GM12878 (cell line): ENCODE measurements around the gene PYM1. TPM values are rescaled to one million over a fixed set of nuclear protein-coding genes. Genes with fewer than 3 reads are reported as not detected.

ENCODE experiments used
- CREB1 ChIP-seq: IDR thresholded peaks from 2 replicates; pipeline ENCODE4 v1.6.1; 2012; ENCODE audit warnings: low read depth, mild to moderate bottlenecking, inconsistent platforms
- EED ChIP-seq: sonication (generic); IDR thresholded peaks from 2 replicates; pipeline ENCODE4 v1.6.1; 2016; ENCODE audit warnings: antibody characterized with exemption, low read depth
- IRF4 ChIP-seq: IDR thresholded peaks from 2 replicates; pipeline ENCODE4 v1.6.1; 2011; ENCODE audit warnings: low read depth, low read length
- KLF5 ChIP-seq: fragments of 450-650 bp; IDR thresholded peaks from 2 replicates; pipeline ENCODE4 v1.6.1; 2014; ENCODE audit warnings: mild to moderate bottlenecking; ENCODE audit not compliant: partially characterized antibody
- MEF2B ChIP-seq: fragments of 450-650 bp; IDR thresholded peaks from 2 replicates; pipeline ENCODE4 v1.6.1; 2018; ENCODE audit warnings: mild to moderate bottlenecking, moderate library complexity; ENCODE audit not compliant: partially characterized antibody, poor library complexity, severe bottlenecking
- MTA3 ChIP-seq: IDR thresholded peaks from 2 replicates; pipeline ENCODE4 v1.6.1; 2012; ENCODE audit warnings: low read length, inconsistent platforms, borderline replicate concordance
- MYB ChIP-seq: fragments of 150-350 bp; IDR thresholded peaks from 2 replicates; pipeline ENCODE4 v1.6.1; 2014; ENCODE audit warnings: mild to moderate bottlenecking, low read depth, low read length, borderline replicate concordance
- PAX5 ChIP-seq: IDR thresholded peaks from 2 replicates; pipeline ENCODE4 v1.6.1; 2011; ENCODE audit warnings: low read depth, low read length, borderline replicate concordance
- POLR2AphosphoS5 ChIP-seq: IDR thresholded peaks from 2 replicates; pipeline ENCODE4 v1.6.1; 2011; ENCODE audit warnings: mild to moderate bottlenecking, low read length, inconsistent platforms
- RB1 ChIP-seq: fragments of 450-650 bp; formaldehyde crosslinking; IDR thresholded peaks from 2 replicates; pipeline ENCODE4 v1.6.1; 2017; ENCODE audit warnings: mild to moderate bottlenecking, borderline replicate concordance
- RBBP5 ChIP-seq: fragments of 200-600 bp; sonication (generic); conservative IDR thresholded peaks from 2 replicates; pipeline ENCODE4 v1.6.1; 2016
- RUNX3 ChIP-seq: IDR thresholded peaks from 2 replicates; pipeline ENCODE4 v1.6.1; 2012; ENCODE audit warnings: low read length, inconsistent platforms
- SIN3A ChIP-seq: IDR thresholded peaks from 2 replicates; pipeline ENCODE4 v1.6.1; 2012; ENCODE audit warnings: low read depth, low read length, improper control_type of control experiment
- SRF ChIP-seq, 2 experiments: IDR thresholded peaks; 2 replicates each; pipeline ENCODE4 v1.6.1; 2011; ENCODE audit warnings: low read depth in 2 of 2, low read length in 2 of 2, mild to moderate bottlenecking in 1 of 2, moderate library complexity in 1 of 2
- SUPT20H ChIP-seq: IDR thresholded peaks from 2 replicates; pipeline ENCODE4 v1.6.1; 2011; ENCODE audit warnings: low read depth, mild to moderate bottlenecking, low read length, moderate library complexity, borderline replicate concordance; ENCODE audit not compliant: control insufficient read depth
- ZSCAN29 ChIP-seq: fragments of 450-650 bp; IDR thresholded peaks from 2 replicates; pipeline ENCODE4 v1.6.1; 2017; ENCODE audit warnings: mild to moderate bottlenecking, moderate library complexity
- polyA plus RNA-seq, 11 experiments: library from polyadenylated mRNA; depleted of rRNA in 4 of 11; unstranded in 6 of 11; stranded (reverse) in 5 of 11; fragments of >200 nt; fragmentation: Nextera tagmentation in 4 of 11; fragmentation: Illumina TruSeq in 1 of 11; extraction: Ambion mirVana in 4 of 11; extraction: Trizol in 1 of 11; gene quantifications; 1 replicate in 1 of 11; 2 replicates in 10 of 11; pipeline versions ENCODE4 v1.2.1 to v1.2.3, GENCODE V29; 2011 to 2016; ENCODE audit warnings: inconsistent platforms in 2 of 11, missing spikeins in 2 of 11, low read depth in 1 of 11
- total RNA-seq, 4 experiments: library from RNA; depleted of rRNA in 3 of 4; stranded (reverse); fragments of >200 nt in 3 of 4; fragmentation: Illumina TruSeq in 1 of 4; extraction: Trizol in 1 of 4; gene quantifications; 2 replicates each; pipeline versions ENCODE4 v1.2.1 to v1.2.3, GENCODE V29; 2013 to 2021
- TF ChIP-seq, protein P1 (sequence below): fragments of 450-650 bp; IDR thresholded peaks from 2 replicates; pipeline ENCODE4 v1.6.1; 2018; ENCODE audit warnings: mild to moderate bottlenecking, low read depth, moderate library complexity; ENCODE audit not compliant: partially characterized antibody
- TF ChIP-seq, protein P2 (sequence below): fragments of 450-650 bp; IDR thresholded peaks from 2 replicates; pipeline ENCODE4 v1.6.1; 2017; ENCODE audit warnings: antibody characterized with exemption, mild to moderate bottlenecking, moderate library complexity
- TF ChIP-seq, protein P3 (sequence below): fragments of 450-650 bp; IDR thresholded peaks from 2 replicates; pipeline ENCODE4 v1.6.1; 2017; ENCODE audit warnings: mild to moderate bottlenecking, moderate library complexity

Gene PYM1
- total and polyA plus RNA-seq, 10 of the 15 experiments (the other 5 are each of a cell fraction or from before 2014, with no cell fraction given) = 33.9 to 93.4 (median 55.8) TPM

- TF ChIP-seq ZSCAN29 (no peak), KLF5 (no peak), PAX5 (0 out of 2 replicates have a peak, but pooled peaks have one; percentile 19), EED (no peak), POLR2AphosphoS5 (peak; percentile 60), RB1 (peak; percentile 76; the same call in 1 of the 2 replicates), SUPT20H (no peak), CREB1 (peak; percentile 48), IRF4 (0 out of 2 replicates have a peak, but pooled peaks have one; percentile 21), SIN3A (peak; percentile 54; the same call in 1 of the 2 replicates), MTA3 (no peak), RUNX3 (peak; percentile 91), SRF (IDR thresholded peaks at IDR 0.05; ENCODE audit: low read depth in 2 of 2, low read length in 2 of 2) (no peak), MYB (no peak), RBBP5 (no peak), MEF2B (peak; percentile 73)
- TF ChIP-seq, protein P1, sequence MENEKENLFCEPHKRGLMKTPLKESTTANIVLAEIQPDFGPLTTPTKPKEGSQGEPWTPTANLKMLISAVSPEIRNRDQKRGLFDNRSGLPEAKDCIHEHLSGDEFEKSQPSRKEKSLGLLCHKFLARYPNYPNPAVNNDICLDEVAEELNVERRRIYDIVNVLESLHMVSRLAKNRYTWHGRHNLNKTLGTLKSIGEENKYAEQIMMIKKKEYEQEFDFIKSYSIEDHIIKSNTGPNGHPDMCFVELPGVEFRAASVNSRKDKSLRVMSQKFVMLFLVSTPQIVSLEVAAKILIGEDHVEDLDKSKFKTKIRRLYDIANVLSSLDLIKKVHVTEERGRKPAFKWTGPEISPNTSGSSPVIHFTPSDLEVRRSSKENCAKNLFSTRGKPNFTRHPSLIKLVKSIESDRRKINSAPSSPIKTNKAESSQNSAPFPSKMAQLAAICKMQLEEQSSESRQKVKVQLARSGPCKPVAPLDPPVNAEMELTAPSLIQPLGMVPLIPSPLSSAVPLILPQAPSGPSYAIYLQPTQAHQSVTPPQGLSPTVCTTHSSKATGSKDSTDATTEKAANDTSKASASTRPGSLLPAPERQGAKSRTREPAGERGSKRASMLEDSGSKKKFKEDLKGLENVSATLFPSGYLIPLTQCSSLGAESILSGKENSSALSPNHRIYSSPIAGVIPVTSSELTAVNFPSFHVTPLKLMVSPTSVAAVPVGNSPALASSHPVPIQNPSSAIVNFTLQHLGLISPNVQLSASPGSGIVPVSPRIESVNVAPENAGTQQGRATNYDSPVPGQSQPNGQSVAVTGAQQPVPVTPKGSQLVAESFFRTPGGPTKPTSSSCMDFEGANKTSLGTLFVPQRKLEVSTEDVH = peak; percentile 24
- TF ChIP-seq, protein P2, sequence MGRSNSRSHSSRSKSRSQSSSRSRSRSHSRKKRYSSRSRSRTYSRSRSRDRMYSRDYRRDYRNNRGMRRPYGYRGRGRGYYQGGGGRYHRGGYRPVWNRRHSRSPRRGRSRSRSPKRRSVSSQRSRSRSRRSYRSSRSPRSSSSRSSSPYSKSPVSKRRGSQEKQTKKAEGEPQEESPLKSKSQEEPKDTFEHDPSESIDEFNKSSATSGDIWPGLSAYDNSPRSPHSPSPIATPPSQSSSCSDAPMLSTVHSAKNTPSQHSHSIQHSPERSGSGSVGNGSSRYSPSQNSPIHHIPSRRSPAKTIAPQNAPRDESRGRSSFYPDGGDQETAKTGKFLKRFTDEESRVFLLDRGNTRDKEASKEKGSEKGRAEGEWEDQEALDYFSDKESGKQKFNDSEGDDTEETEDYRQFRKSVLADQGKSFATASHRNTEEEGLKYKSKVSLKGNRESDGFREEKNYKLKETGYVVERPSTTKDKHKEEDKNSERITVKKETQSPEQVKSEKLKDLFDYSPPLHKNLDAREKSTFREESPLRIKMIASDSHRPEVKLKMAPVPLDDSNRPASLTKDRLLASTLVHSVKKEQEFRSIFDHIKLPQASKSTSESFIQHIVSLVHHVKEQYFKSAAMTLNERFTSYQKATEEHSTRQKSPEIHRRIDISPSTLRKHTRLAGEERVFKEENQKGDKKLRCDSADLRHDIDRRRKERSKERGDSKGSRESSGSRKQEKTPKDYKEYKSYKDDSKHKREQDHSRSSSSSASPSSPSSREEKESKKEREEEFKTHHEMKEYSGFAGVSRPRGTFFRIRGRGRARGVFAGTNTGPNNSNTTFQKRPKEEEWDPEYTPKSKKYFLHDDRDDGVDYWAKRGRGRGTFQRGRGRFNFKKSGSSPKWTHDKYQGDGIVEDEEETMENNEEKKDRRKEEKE = no peak
- TF ChIP-seq, protein P3, sequence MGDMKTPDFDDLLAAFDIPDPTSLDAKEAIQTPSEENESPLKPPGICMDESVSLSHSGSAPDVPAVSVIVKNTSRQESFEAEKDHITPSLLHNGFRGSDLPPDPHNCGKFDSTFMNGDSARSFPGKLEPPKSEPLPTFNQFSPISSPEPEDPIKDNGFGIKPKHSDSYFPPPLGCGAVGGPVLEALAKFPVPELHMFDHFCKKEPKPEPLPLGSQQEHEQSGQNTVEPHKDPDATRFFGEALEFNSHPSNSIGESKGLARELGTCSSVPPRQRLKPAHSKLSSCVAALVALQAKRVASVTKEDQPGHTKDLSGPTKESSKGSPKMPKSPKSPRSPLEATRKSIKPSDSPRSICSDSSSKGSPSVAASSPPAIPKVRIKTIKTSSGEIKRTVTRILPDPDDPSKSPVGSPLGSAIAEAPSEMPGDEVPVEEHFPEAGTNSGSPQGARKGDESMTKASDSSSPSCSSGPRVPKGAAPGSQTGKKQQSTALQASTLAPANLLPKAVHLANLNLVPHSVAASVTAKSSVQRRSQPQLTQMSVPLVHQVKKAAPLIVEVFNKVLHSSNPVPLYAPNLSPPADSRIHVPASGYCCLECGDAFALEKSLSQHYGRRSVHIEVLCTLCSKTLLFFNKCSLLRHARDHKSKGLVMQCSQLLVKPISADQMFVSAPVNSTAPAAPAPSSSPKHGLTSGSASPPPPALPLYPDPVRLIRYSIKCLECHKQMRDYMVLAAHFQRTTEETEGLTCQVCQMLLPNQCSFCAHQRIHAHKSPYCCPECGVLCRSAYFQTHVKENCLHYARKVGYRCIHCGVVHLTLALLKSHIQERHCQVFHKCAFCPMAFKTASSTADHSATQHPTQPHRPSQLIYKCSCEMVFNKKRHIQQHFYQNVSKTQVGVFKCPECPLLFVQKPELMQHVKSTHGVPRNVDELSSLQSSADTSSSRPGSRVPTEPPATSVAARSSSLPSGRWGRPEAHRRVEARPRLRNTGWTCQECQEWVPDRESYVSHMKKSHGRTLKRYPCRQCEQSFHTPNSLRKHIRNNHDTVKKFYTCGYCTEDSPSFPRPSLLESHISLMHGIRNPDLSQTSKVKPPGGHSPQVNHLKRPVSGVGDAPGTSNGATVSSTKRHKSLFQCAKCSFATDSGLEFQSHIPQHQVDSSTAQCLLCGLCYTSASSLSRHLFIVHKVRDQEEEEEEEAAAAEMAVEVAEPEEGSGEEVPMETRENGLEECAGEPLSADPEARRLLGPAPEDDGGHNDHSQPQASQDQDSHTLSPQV = 0 out of 2 replicates have a peak, but pooled peaks have one; percentile 52
Measured at GRCh38 chr12:55926738-55927587, 731 bp downstream of the PYM1 start (continued).
